SK-N-MC (cell line): ENCODE measurements around the gene FAM131C.

Experiments used
- EZH2 ChIP-seq: fragments of 200-600 bp; sonication (generic); IDR thresholded peaks from one replicate; pipeline ENCODE4 v1.6.1; 2017; ENCODE audit warnings: antibody characterized with exemption
- FOXP2 ChIP-seq: optimal IDR thresholded peaks from 2 replicates; pipeline ENCODE3; 2011; ENCODE audit warnings: mild to moderate bottlenecking, moderate library complexity; ENCODE audit not compliant: insufficient read depth; ENCODE audit errors: extremely low read length, control extremely low read depth
- POLR2AphosphoS5 ChIP-seq: IDR thresholded peaks from 2 replicates; pipeline ENCODE4 v1.6.1; 2012; ENCODE audit warnings: mild to moderate bottlenecking, low read depth, low read length, borderline replicate concordance

DNA sequence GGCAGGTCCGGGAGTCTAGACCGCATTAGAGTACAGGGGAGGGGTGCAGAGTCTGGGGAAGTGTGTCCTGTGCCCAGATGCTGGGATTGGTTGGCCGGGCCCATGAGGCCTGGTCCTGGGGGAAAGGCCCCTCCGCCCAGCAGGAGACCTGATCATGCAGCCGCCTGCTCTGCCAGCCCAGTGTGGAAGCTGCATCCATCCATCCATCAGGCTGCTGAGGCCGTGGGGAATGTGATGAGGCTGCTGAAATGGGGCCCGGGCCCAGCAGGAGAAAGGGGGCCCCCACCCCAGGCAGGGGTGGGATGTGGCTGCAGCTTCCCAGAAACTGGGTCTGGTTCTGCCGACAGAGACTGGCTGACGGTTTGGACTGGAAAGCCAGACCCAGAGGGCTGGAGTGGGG is 45.3 kb upstream of the FAM131C start:
- TF ChIP-seq POLR2AphosphoS5 (no peak), EZH2 (no peak), FOXP2 (no peak)
